Nasal cavity respiratory epithelium epithelial cell of viscerocranial mucosa (primary cell): Measurements from ENCODE around the gene CD81. TPM values are rescaled to one million over a fixed set of nuclear protein-coding genes. Genes with fewer than 3 reads are reported as not detected.

Source experiments
- total RNA-seq: library from RNA; depleted of rRNA; stranded (reverse); fragments of >200 nt; gene quantifications from 2 replicates; pipeline ENCODE4 v1.2.3, GENCODE V29; 2014

Gene CD81, protein sequence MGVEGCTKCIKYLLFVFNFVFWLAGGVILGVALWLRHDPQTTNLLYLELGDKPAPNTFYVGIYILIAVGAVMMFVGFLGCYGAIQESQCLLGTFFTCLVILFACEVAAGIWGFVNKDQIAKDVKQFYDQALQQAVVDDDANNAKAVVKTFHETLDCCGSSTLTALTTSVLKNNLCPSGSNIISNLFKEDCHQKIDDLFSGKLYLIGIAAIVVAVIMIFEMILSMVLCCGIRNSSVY
- total RNA-seq, result 164 and 645 TPM in 2 replicates

DNA sequence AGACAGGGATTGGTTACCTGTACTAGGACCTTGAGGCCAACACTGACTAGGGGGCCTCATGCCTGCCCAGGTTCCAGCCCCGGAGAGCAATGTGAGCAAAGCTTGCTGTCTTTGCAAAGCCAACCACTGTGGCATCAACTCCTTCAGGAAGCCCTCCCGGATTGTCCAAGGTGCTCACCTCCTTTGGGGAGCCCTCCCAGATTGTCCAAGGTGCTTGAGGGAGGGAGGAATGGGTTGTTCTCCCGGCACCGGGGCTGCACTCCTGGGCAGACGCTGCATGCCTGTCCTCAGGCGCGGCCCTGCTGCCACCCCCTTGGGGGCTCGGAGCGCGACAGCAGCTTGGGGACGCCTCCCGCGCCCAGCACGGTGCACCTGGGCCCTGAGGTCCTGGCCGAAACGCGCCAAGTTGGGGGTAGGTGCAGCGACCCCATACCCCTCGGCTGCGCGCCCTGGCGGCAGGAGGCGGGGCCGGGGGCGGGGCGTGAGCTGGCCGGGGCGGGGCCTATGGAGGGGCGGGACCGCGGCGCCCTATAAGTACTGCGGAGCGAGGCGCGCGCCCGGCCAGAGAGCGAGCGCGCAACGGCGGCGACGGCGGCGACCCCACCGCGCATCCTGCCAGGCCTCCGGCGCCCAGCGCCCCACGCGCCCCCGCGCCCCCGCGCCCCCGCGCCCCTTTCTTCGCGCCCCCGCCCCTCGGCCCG lies at the start of gene CD81:
TSS of gene CD81 (plus strand) at position 560 of the 701 bp plus-strand sequence. CDS start 240 bp downstream, outside the sequence.

DNA sequence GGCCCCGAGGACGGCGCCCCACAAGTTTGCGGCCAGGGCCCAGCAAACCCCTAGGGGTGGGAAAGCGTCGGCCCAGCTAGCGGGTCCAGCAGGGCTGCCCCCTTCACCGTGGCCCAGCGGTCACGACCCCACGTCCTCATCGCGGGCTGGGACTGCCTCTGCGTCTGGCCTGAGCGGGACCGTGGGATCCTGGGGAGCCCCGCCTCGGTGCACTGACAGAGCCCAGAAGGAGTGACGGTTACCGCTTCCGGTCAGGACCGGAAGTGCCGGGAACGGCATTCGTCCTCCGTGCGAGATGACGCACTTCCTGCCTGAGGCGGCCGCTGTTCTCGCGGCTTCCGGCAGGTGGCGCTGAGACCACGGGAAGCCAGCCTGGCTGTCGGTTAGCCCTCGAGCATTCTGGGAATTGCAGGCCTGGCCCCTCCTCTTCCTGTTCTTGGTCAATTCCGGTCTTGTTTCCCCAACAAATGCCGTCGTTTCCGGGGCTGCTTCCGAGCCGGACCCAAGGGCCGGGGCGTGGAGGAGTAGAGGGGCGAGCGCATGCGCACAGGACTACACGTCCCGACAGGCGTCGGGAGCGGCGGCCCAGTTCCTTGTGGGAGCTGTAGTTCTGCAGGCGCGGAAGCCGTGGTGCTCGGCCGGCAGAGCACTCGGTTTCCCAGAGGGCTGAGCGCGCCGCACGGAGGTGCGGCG lies 23.1 kb downstream of the CD81 start, which contains the start of gene TSSC4:
TSS of gene TSSC4 (plus strand) at position 682 of the 693 bp plus-strand sequence. CDS start 1,884 bp downstream, outside the sequence.

GRCh38 chr11:2443881-2444820 lies 67.0 kb downstream of the CD81 start, which contains the start of gene TRPM5:
Gene TRPM5 (minus strand): TSS chr11:2444514. CDS start chr11:2423036, 21,478 bp downstream.

GRCh38 chr11:2444821-2445745 lies 68.0 kb downstream of the CD81 start, which contains the start of gene KCNQ1:
Gene KCNQ1 (plus strand): TSS chr11:2445008. CDS start chr11:2445099, 91 bp downstream.

Other genes with a start within 250 kb of the CD81 start
- 0.07 and 0.34 TPM in 2 replicates for gene IGF2, start 237.9 kb upstream of the CD81 start, total RNA-seq
- not detected in 2 replicates for gene INS, start 216.1 kb upstream of the CD81 start, total RNA-seq
- under 0.01 and 0.28 TPM in 2 replicates for gene TH, start 205.5 kb upstream of the CD81 start, total RNA-seq
- gene ASCL2, start 106.7 kb upstream of the CD81 start, total RNA-seq, result 0.21 and 1.0 TPM in 2 replicates
- gene C11orf21, start 75.4 kb upstream of the CD81 start, total RNA-seq, result not detected in 2 replicates
- not detected in 2 replicates for gene TSPAN32, start 75.3 kb upstream of the CD81 start, total RNA-seq
- 49.8 and 77.2 TPM in 2 replicates for gene TSSC4, start 23.4 kb downstream of the CD81 start, total RNA-seq
- not detected in 2 replicates for gene TRPM5, start 67.2 kb downstream of the CD81 start, total RNA-seq
- under 0.01 and 6.9 TPM in 2 replicates for gene KCNQ1, start 67.7 kb downstream of the CD81 start, total RNA-seq